D341Med (cell line): ENCODE measurements around the gene ZC3H13.

Experiments
- DNase-seq: peaks from one replicate; pipeline ENCODE4 v3.0.0; 2012; ENCODE audit warnings: low spot score

The ZC3H13 gene, protein sequence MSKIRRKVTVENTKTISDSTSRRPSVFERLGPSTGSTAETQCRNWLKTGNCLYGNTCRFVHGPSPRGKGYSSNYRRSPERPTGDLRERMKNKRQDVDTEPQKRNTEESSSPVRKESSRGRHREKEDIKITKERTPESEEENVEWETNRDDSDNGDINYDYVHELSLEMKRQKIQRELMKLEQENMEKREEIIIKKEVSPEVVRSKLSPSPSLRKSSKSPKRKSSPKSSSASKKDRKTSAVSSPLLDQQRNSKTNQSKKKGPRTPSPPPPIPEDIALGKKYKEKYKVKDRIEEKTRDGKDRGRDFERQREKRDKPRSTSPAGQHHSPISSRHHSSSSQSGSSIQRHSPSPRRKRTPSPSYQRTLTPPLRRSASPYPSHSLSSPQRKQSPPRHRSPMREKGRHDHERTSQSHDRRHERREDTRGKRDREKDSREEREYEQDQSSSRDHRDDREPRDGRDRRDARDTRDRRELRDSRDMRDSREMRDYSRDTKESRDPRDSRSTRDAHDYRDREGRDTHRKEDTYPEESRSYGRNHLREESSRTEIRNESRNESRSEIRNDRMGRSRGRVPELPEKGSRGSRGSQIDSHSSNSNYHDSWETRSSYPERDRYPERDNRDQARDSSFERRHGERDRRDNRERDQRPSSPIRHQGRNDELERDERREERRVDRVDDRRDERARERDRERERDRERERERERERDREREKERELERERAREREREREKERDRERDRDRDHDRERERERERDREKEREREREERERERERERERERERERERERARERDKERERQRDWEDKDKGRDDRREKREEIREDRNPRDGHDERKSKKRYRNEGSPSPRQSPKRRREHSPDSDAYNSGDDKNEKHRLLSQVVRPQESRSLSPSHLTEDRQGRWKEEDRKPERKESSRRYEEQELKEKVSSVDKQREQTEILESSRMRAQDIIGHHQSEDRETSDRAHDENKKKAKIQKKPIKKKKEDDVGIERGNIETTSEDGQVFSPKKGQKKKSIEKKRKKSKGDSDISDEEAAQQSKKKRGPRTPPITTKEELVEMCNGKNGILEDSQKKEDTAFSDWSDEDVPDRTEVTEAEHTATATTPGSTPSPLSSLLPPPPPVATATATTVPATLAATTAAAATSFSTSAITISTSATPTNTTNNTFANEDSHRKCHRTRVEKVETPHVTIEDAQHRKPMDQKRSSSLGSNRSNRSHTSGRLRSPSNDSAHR (N-terminal part only)

DNA sequence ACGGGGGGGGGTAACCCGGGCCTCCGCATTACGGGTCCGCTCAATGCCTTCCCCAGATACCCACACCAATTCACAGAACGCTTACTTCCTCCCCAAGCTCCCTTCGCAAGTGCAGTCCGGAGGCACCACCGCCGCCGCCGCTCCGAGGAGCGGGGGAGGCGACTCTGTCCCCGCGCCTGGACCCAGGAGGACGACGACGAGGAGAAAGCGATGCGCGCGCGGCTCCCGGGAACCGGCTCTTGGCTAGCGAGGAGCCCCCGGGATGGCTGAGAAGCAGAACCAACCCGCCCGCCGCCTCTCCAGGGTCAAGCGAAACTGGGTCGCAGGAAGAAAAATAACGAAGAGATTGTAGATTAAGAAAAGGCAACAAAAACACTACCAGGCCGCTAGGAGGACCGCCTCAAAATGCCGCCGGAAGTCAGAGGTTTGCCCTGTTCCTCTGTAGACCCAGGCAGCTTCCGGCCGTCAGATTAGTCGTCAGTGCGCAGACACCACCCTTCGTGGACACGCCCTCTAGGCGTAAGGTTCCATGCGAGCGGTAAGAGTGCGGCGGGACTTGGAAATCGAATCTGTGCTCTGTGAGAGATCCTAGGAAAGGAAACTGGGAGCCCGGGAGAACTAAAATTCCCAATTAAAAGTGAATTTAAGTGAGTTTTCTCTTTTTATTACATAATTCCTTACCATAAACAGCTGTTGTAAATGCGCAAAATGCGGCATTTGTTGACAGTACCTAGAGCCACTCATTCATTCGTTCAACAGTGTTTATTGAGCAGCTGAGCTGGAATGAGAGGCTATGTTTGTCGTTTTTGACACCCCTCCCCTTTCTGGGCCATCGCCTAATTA lies at the start of gene ZC3H13:
ZC3H13 (minus strand) TSS at position 428 of the 843 bp plus-strand sequence. CDS start 7,239 bp downstream, outside the sequence.
- DNase-seq, result peak; percentile 92

GRCh38 chr13:46102255-46102605 lies 49.7 kb upstream of the ZC3H13 start:
- DNase-seq, result no peak

- no peak for DNase-seq
These were observed 49.1 kb upstream of the ZC3H13 start for GRCh38 chr13:46101484-46102254.

- DNase-seq, result no peak
These were observed 48.5 kb upstream of the ZC3H13 start for GRCh38 chr13:46101002-46101401.

GRCh38 chr13:46100191-46100815 lies 47.8 kb upstream of the ZC3H13 start:
- no peak for DNase-seq

DNA sequence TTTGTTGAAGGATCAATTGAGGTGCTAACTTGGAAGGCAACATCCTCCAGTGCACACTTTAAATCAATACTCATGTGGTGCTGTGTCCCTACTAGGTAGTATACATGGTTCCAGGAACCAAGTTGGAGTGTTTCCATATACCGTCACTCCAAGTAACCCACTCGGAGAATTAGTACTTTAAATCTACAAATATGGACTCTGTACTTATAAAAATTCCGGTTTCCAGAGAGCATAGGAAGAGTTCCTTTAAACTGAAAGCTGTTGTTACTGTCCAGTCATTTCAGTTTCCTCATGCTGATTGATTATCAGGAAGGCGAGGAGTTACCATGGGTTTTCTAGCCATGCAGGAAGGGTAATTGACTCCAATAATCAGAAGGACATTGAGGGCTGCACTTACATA lies 45.1 kb upstream of the ZC3H13 start:
- DNase-seq, result no peak

GRCh38 chr13:46097015-46097414 lies 44.5 kb upstream of the ZC3H13 start:
- no peak for DNase-seq

DNA sequence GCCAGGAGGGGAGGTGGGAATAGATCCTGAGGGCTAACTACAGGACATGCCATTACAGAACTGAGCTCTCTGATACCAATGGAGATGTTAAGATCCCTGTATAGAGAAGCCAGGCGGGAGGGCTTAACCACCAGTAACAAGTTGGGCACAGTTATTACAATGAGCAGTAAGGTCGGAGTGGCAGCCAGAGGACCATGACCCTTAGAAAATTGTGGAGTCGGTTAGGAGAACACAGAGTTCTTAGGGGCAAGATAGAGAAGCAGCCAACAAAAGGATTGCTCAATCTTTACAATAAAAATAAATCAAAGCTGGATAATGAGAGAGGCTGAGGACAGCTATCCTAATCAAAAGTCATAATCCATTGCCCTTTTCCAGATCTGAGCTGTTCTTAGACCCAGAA lies 41.9 kb upstream of the ZC3H13 start:
- DNase-seq, result no peak

DNA sequence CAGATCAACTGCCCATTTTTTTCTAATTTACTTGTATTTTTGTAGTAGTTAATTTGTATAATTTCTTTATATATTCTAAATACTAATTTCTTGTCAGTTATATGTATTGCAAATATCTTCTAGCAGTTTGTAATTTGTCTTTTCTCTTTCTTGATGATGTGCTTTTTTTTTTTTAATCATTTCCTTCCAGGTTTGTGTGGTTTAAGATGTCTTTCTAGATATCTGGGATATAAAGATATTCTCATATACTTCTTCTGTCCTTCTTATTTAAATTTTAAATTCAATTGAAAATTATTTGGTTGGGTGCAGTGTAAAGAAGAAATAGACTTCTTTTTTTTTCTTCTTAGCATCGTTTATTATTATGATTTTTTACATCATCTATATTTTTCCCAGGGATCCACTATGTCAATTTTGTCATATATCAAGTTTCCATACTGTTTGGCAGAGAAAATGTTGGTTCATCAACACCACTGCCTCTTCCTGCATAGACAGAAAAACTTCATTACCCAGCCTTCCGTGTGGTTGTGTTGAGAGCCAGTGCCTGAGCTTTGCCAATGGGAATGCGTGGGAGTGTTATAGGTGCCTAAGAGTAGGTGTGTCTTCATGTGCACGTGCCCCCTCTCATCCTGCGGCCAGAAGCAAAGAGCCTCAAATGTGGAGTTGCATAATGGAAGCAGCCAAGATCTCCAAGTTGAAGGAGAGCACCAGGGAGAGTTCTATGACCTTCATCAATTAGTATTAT lies 36.4 kb upstream of the ZC3H13 start:
- DNase-seq, result no peak

DNA sequence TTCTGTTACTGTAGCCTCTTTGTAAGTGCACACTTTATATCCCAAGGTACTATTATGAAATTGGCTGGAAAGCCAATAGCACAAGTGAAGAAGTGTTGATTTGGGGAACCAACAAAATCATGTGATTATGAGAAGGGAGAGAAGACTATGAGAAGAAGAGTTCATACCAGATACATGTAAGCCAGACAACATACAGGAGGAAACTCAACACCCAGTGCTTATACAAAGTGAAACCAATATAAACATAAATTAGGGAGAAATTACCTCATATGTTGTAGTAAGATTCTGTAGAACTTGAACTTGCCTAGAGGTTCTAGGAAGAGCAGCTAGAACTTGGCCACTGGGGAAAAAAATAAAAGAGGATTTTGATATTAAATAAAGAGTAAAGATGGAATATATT lies 34.9 kb upstream of the ZC3H13 start:
- no peak for DNase-seq

DNA sequence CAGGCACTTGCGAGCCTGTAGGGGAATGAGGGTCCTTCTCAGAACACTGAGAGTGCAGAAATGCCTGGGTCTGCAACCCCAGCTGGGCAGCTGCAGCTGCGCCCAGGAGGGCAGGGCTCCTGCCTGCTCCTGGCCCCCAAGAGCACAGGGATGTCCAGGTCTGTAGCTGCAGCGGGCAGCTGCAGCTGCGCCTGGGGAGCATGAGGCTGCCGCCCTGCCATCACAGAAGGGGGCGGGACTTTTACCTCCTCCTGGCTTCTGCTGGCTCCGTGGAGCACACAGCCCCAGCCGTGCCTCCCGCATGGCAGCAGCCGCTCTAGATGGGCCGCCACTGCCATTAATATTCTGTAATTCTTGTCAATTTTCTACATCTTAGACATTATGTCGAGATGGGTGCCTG lies 34.4 kb upstream of the ZC3H13 start:
- no peak for DNase-seq

- no peak for DNase-seq
These were observed 33.9 kb upstream of the ZC3H13 start for GRCh38 chr13:46086421-46086922.

GRCh38 chr13:46085737-46086136 lies 33.2 kb upstream of the ZC3H13 start:
- DNase-seq, result no peak

DNA sequence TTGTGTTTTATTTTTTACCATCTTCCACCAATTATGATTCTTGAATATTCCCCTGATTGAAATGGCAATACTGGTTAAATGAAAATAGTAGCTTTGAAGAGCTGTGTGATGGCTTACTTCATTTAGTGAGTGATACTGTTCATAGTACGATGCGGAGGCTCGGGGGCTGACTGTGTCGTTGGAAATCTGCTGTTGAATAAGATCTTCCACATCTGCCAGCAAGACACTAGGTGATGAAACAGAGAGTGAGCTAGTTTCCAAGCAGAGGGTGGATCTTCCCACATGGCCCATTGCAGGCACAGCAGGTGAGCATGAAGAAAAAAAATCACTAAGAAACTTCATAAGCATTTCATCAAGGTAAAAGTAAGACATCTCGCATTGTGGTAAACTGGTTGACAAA lies 29.8 kb upstream of the ZC3H13 start:
- DNase-seq, result no peak

- no peak for DNase-seq
These were observed 27.2 kb upstream of the ZC3H13 start for GRCh38 chr13:46079770-46080169.

GRCh38 chr13:46077265-46077664 lies 24.7 kb upstream of the ZC3H13 start:
- no peak for DNase-seq

GRCh38 chr13:46076827-46077226 lies 24.3 kb upstream of the ZC3H13 start:
- no peak for DNase-seq

GRCh38 chr13:46075811-46076210 lies 23.3 kb upstream of the ZC3H13 start:
- DNase-seq, result no peak

- DNase-seq, result no peak
These were observed 19.2 kb upstream of the ZC3H13 start for GRCh38 chr13:46071590-46072249.
